Loucy (cell line): ENCODE measurements around the gene OGFR.

Experiments used
- H2AFZ ChIP-seq: fragments of 200-600 bp; sonication (generic); 2 replicates; pipeline ENCODE4 v1.6.0; 2016; ENCODE audit warnings: antibody characterized with exemption, mild to moderate bottlenecking, low read length, moderate library complexity
- H3F3A ChIP-seq: fragments of 200-600 bp; 2 replicates; pipeline ENCODE4 v1.6.0; 2016; ENCODE audit warnings: antibody characterized with exemption, low read depth, mild to moderate bottlenecking
- H3K27me3 ChIP-seq: fragments of 200-600 bp; sonication (generic); 2 replicates; pipeline ENCODE4 v1.6.1; 2014; ENCODE audit warnings: low read length, mild to moderate bottlenecking; ENCODE audit not compliant: insufficient read depth, poor library complexity, severe bottlenecking
- H3K36me3 ChIP-seq: fragments of 200-600 bp; sonication (generic); 2 replicates; pipeline ENCODE4 v1.6.1; 2016; ENCODE audit warnings: low read length; ENCODE audit not compliant: insufficient read depth
- H3K4me1 ChIP-seq: fragments of 200-600 bp; sonication (generic); 2 replicates; pipeline ENCODE4 v1.5.1; 2014; ENCODE audit warnings: low read length, mild to moderate bottlenecking; ENCODE audit not compliant: insufficient read depth, poor library complexity, severe bottlenecking
- H3K4me2 ChIP-seq: fragments of 200-600 bp; sonication (generic); 2 replicates; pipeline ENCODE4 v1.6.0; 2014; ENCODE audit warnings: antibody characterized with exemption, low read length, low read depth, mild to moderate bottlenecking; ENCODE audit not compliant: poor library complexity, severe bottlenecking
- H3K4me3 ChIP-seq: fragments of 200-600 bp; sonication (generic); 2 replicates; pipeline ENCODE4 v1.5.1; 2014; ENCODE audit warnings: low read length, mild to moderate bottlenecking, mixed read lengths; ENCODE audit not compliant: poor library complexity, severe bottlenecking
- H3K79me2 ChIP-seq: fragments of 200-600 bp; sonication (generic); 2 replicates; pipeline ENCODE4 v1.6.1; 2014; ENCODE audit warnings: low read length; ENCODE audit not compliant: insufficient read depth
- H3K9ac ChIP-seq: fragments of 200-600 bp; sonication (generic); 2 replicates; pipeline ENCODE4 v1.6.0; 2014; ENCODE audit warnings: mild to moderate bottlenecking, low read depth, low read length, moderate library complexity; ENCODE audit not compliant: poor library complexity, severe bottlenecking
- H3K9me2 ChIP-seq: fragments of 200-600 bp; sonication (generic); replicated peaks from 2 replicates; pipeline ENCODE4 v1.6.1; 2016; ENCODE audit warnings: low read depth, low read length, mixed read lengths
- H3K9me3 ChIP-seq: fragments of 200-600 bp; sonication (generic); 2 replicates; pipeline ENCODE4 v1.6.1; 2014; ENCODE audit warnings: mild to moderate bottlenecking, antibody characterized with exemption, low read length, low read depth; ENCODE audit not compliant: insufficient read depth
- H4K20me1 ChIP-seq: fragments of 200-600 bp; sonication (generic); 2 replicates; pipeline ENCODE4 v1.6.0; 2014; ENCODE audit warnings: antibody characterized with exemption, low read length, mild to moderate bottlenecking; ENCODE audit not compliant: insufficient read depth, poor library complexity, severe bottlenecking
- CTCF ChIP-seq: fragments of 200-600 bp; sonication (generic); conservative IDR thresholded peaks from 2 replicates; pipeline ENCODE4 v1.5.1; 2014; ENCODE audit warnings: mild to moderate bottlenecking, antibody characterized with exemption, low read length
- EZH2phosphoT487 ChIP-seq: fragments of 200-600 bp; IDR thresholded peaks from 2 replicates; pipeline ENCODE4 v1.6.1; 2018; ENCODE audit warnings: antibody characterized with exemption, mild to moderate bottlenecking, moderate library complexity, borderline replicate concordance

The OGFR gene

GRCh38 chr20:62804627-62805154 is at the start of gene OGFR:
TSS of gene OGFR (plus strand) at chr20:62804835. CDS start at chr20:62804860, 25 bp downstream.
- Histone ChIP-seq H3K9me2 (no peaks in the 10 kb centered on the region), H3K4me1 (peaks cover 32% of the 10 kb centered on the region), H3F3A (peaks cover 6% of the 10 kb centered on the region; the same call in 1 of the 2 replicates)

GRCh38 chr20:62754991-62755356 is 49.7 kb upstream of the OGFR start:
- no peaks in the 10 kb centered on the region for H3F3A ChIP-seq
- no peak for TF ChIP-seq CTCF
- TF ChIP-seq EZH2phosphoT487: no peak
- no peaks in the 10 kb centered on the region for H4K20me1 ChIP-seq
- H3K79me2 ChIP-seq: no peaks in the 10 kb centered on the region
- H3K27me3 ChIP-seq: no peaks in the 10 kb centered on the region
- no peak overlapping the region for H3K4me2 ChIP-seq
- no peaks in the 10 kb centered on the region for H3K9me2 ChIP-seq
- no peak overlapping the region for H3K9ac ChIP-seq
- no peak overlapping the region for H3K4me3 ChIP-seq
- H3K4me1 ChIP-seq: no peaks in the 10 kb centered on the region
- H3K36me3 ChIP-seq: no peaks in the 10 kb centered on the region
- H2AFZ ChIP-seq: no peak overlapping the region
- no peaks in the 10 kb centered on the region for H3K9me3 ChIP-seq

More at GRCh38 chr20:62804627-62805154, at the start of gene OGFR:
- Histone ChIP-seq H3K4me2 (peak within 1 kb of the TSS; percentile 100), H3K9ac (peak within 1 kb of the TSS; percentile 77), H2AFZ (peak within 1 kb of the TSS; percentile 98), H3K79me2 (peaks cover 43% of the 10 kb centered on the region), H4K20me1 (peaks cover 40% of the 10 kb centered on the region), H3K9me3 (no peaks in the 10 kb centered on the region), H3K27me3 (no peaks in the 10 kb centered on the region), H3K36me3 (peaks cover 19% of the 10 kb centered on the region; the same call in 1 of the 2 replicates), H3K4me3 (peak within 1 kb of the TSS; percentile 82)
- TF ChIP-seq EZH2phosphoT487 (no peak), CTCF (no peak)

GRCh38 chr20:62755817-62756724 is 48.6 kb upstream of the OGFR start:
- Histone ChIP-seq H3K4me3 (no peak overlapping the region), H2AFZ (no peak overlapping the region), H3K4me2 (no peak overlapping the region), H3K9me2 (no peaks in the 10 kb centered on the region), H3K9me3 (no peaks in the 10 kb centered on the region), H3K79me2 (no peaks in the 10 kb centered on the region), H3F3A (no peaks in the 10 kb centered on the region), H3K9ac (no peak overlapping the region), H3K4me1 (no peaks in the 10 kb centered on the region), H3K27me3 (no peaks in the 10 kb centered on the region), H3K36me3 (no peaks in the 10 kb centered on the region), H4K20me1 (no peaks in the 10 kb centered on the region)
- TF ChIP-seq CTCF (no peak), EZH2phosphoT487 (no peak)
